Mesodermal cell (in vitro differentiated cells): ENCODE data around the gene RNF31.
A peak's percentile ranks its signal among the peaks of the same experiment; 100 is the strongest.

Experiments used
- H3K27ac ChIP-seq: 2 replicates; pipeline ENCODE4 v1.7.0; 2013; ENCODE audit warnings: mild to moderate bottlenecking, low read depth, low read length, moderate library complexity; ENCODE audit not compliant: severe bottlenecking
- H3K36me3 ChIP-seq: 2 replicates; pipeline ENCODE4 v1.7.1; 2013; ENCODE audit warnings: mild to moderate bottlenecking, low read length, moderate library complexity; ENCODE audit not compliant: control insufficient read depth, insufficient read depth
- H3K4me1 ChIP-seq: one replicate; pipeline ENCODE4 v1.7.1; 2013; ENCODE audit warnings: mild to moderate bottlenecking, low read length; ENCODE audit not compliant: insufficient read depth, control insufficient read depth, poor library complexity, severe bottlenecking
- H3K4me3 ChIP-seq: 2 replicates; pipeline ENCODE4 v1.7.0; 2013; ENCODE audit warnings: low read length, control low read depth, mild to moderate bottlenecking; ENCODE audit not compliant: insufficient read depth, poor library complexity, severe bottlenecking; ENCODE audit errors: extremely low read depth
- H3K9me3 ChIP-seq: 2 replicates; pipeline ENCODE4 v1.7.1; 2013; ENCODE audit warnings: mild to moderate bottlenecking, low read length, moderate library complexity; ENCODE audit not compliant: control insufficient read depth
- WGBS, 2 experiments: methylation state at CpG; one replicate each; pipeline ENCODE4 v1.1.5; 2013; ENCODE audit warnings: missing lambda C conversion rate in 2 of 2; ENCODE audit not compliant: insufficient coverage in 2 of 2; 5-methylcytosine and 5-hydroxymethylcytosine counted together

Gene RNF31

DNA sequence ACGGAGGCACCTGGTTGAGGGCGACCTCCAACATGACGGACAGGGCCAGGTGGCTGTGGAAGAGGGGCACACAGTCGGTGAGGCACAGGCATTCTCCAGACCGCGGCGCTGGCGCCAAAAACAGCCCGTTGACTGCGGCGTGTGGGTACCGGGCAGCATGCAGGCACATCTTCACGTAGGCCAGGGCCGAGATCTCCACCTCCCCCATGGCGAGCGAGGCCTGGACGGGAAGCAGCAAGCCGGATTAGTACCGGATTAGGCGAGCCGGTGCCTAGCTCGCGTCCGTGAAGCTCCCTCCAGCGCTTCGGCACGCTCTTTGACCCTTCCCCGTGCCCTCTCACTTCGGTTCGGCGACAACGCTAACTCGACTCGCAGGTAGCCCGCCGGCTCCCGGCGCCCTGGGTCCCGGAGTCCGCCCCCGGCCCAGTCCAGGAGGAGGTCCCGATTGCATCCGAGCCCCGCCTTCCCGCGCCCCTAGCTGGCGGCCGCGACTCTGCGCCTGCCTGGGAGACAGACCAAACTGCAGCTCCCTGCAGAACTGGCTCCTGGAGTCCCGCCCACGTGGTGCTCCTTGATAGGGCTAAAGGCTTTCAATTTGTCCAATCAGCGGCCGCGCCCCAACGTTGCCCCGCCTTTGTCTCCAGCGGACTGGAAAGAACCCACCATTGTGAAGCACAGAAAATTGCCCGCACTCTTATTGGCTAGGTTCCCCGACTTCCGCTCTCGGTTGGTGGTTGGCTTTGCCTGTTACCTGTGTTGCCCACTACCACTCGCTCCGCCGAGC, 6.0 kb upstream of the RNF31 start, which contains the start of gene EMC9:
Gene EMC9, minus strand, starts transcription at position 495 of the 784 bp plus-strand sequence. Its CDS starts 287 bp downstream, at position 208.
- Histone ChIP-seq H3K36me3 (peaks cover 38% of the 10 kb centered on the region), H3K4me1 (peaks cover 11% of the 10 kb centered on the region), H3K4me3 (peak within 1 kb of the TSS; percentile 73), H3K27ac (peak within 1 kb of the TSS; percentile 82), H3K9me3 (no peaks in the 10 kb centered on the region)
- 0% methylated on average over 64 to 65 of the region's 65 CpGs for WGBS, 2 experiments

- Histone ChIP-seq H3K36me3 (peaks cover 31% of the 10 kb centered on the region), H3K27ac (no peak overlapping the region), H3K4me3 (no peak overlapping the region), H3K9me3 (no peaks in the 10 kb centered on the region), H3K4me1 (peaks cover 9% of the 10 kb centered on the region)
- 100% methylated on average over 2 of the region's 2 CpGs for WGBS, 2 experiments
Measured at GRCh38 chr14:24143511-24143910, 3.8 kb upstream of the RNF31 start.

- Histone ChIP-seq H3K4me3 (no peak overlapping the region), H3K27ac (no peak overlapping the region), H3K36me3 (peaks cover 31% of the 10 kb centered on the region), H3K9me3 (no peaks in the 10 kb centered on the region), H3K4me1 (peaks cover 9% of the 10 kb centered on the region)
- WGBS, 2 experiments: 100% methylated on average over 1 of the region's 1 CpG; no CpG with 5 or more reads in 1 of the 2 experiments
Measured at GRCh38 chr14:24144451-24144850, 2.8 kb upstream of the RNF31 start.

GRCh38 chr14:24145219-24145618, 2.1 kb upstream of the RNF31 start:
- no peaks in the 10 kb centered on the region for H3K9me3 ChIP-seq
- no peak overlapping the region for H3K4me3 ChIP-seq
- H3K27ac ChIP-seq: no peak overlapping the region
- H3K36me3 ChIP-seq: peaks cover 35% of the 10 kb centered on the region
- WGBS, 2 experiments: 100% methylated on average over 2 of the region's 2 CpGs; no CpG with 5 or more reads in 1 of the 2 experiments
- H3K4me1 ChIP-seq: peaks cover 9% of the 10 kb centered on the region

DNA sequence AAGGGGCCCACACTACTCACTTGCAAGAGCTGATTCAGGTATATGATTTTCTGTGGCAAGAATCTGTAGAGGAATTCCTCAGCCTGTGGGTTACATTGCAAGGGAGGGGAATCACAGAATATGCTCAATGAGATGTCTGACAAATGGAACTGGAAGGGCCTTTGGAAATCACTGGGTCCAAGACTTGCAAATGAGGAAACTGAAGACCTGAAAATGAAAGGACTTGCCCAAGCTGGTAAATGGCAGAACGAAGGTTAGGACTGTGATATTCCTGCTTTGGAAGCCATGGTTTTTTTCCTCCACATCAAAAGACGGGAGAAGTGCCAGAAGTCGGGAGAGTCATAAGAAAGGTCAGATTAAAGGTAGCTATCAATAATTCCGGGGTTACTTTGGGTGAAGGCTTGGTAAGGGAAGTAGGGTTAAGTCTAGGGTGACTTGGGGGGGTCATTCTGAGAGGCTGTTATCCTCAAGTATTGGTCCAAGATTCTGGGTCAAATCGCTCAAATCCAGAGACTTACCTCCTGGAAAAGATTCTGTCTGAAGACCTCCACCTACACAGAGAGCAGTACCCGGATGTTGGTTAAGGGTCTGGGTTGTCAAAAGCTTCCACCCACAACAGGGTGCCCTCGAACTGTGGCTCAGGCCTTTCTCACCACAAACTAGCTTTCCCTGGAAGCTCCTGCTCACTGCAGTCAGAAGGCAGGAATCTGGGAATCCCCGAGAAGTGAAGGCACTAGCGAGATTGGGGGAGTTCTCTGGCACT, 1.4 kb upstream of the RNF31 start:
- peak overlapping the region; percentile 71 for H3K27ac ChIP-seq
- H3K4me3 ChIP-seq: peak overlapping the region; percentile 95
- H3K36me3 ChIP-seq: peaks cover 42% of the 10 kb centered on the region
- H3K9me3 ChIP-seq: no peaks in the 10 kb centered on the region
- H3K4me1 ChIP-seq: peaks cover 9% of the 10 kb centered on the region
- WGBS, 2 experiments: 47 to 66% methylated on average over 3 to 6 of the region's 9 CpGs

GRCh38 chr14:24146453-24146977, 783 bp upstream of the RNF31 start, which contains the start of gene PSME2:
Gene PSME2 (minus strand): TSS chr14:24146610. CDS start chr14:24146581, 29 bp downstream.
- Histone ChIP-seq H3K27ac (peak within 1 kb of the TSS; percentile 75), H3K36me3 (peaks cover 48% of the 10 kb centered on the region), H3K4me3 (peak within 1 kb of the TSS; percentile 95), H3K9me3 (no peaks in the 10 kb centered on the region), H3K4me1 (peaks cover 9% of the 10 kb centered on the region)
- WGBS, 2 experiments: 0 to 1% methylated on average over 13 to 15 of the region's 25 CpGs

- WGBS, 2 experiments: 7 to 9% methylated on average over 29 of the region's 29 CpGs
- no peaks in the 10 kb centered on the region for H3K9me3 ChIP-seq
- peak overlapping the region; percentile 95 for H3K4me3 ChIP-seq
- peak overlapping the region; percentile 24 for H3K27ac ChIP-seq
- H3K36me3 ChIP-seq: peaks cover 62% of the 10 kb centered on the region
- peaks cover 9% of the 10 kb centered on the region for H3K4me1 ChIP-seq
Measured at GRCh38 chr14:24147761-24148428, 597 bp downstream of the RNF31 start.

DNA sequence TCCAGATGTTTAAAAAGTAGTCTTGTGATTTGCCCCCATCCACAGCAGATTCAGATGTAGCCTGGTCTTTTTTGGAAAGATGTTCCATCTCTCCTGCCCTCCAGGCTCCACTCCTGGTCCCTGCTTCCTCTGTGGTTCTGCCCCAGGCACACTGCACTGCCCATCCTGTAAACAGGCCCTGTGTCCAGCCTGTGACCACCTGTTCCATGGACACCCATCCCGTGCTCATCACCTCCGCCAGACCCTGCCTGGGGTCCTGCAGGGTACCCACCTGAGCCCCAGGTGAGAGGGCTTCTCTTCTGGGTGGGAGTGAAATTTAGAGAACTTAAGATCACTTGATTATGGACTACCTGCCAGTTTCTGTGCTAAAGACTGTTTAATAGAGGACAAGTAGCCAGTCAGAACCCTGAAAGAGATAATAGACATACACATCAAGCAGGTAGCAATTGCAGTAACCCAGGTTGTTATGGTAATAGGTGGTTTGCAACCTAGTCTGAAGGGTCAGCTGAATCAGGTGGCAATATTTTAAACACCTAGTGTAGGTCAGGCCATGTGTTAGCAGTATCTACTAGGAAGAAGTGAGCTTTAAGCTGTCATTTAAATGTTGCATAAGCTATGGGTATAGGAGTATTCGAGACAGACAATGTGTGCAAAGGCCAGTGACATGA, 2.1 kb downstream of the RNF31 start:
- H3K4me3 ChIP-seq: no peak overlapping the region
- H3K9me3 ChIP-seq: no peaks in the 10 kb centered on the region
- 100% methylated on average over 1 of the region's 3 CpGs for whole genome bisulfite sequencing, 2 experiments
- H3K4me1 ChIP-seq: peaks cover 9% of the 10 kb centered on the region
- H3K36me3 ChIP-seq: peaks cover 65% of the 10 kb centered on the region
- no peak overlapping the region for H3K27ac ChIP-seq

DNA sequence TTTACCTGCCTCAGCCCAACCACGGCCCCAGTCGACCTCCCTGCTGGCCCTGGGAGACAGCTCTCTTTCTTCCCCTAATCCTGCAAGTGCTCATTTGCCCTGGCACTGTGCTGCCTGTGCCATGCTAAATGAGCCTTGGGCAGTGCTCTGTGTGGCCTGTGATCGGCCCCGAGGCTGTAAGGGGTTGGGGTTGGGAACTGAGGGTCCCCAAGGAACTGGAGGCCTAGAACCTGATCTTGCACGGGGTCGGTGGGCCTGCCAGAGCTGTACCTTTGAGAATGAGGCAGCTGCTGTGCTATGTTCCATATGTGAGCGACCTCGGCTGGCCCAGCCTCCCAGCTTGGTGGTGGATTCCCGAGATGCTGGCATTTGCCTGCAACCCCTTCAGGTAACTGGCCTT, 2.8 kb downstream of the RNF31 start:
- Histone ChIP-seq H3K36me3 (peaks cover 67% of the 10 kb centered on the region), H3K4me1 (peaks cover 9% of the 10 kb centered on the region), H3K27ac (no peak overlapping the region), H3K9me3 (no peaks in the 10 kb centered on the region), H3K4me3 (no peak overlapping the region)
- WGBS, 2 experiments: 95 to 98% methylated on average over 9 of the region's 9 CpGs

DNA sequence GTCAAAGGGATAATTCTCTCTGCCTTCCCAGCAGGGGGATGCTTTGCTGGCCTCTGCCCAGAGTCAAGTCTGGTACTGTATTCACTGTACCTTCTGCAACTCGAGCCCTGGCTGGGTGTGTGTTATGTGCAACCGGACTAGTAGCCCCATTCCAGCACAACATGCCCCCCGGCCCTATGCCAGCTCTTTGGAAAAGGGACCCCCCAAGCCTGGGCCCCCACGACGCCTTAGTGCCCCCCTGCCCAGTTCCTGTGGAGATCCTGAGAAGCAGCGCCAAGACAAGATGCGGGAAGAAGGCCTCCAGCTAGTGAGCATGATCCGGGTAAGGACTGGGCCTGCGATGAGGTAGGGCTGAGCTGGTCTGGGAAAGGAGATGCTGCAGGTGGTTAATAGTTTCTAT, 3.3 kb downstream of the RNF31 start:
- Histone ChIP-seq H3K27ac (no peak overlapping the region), H3K36me3 (peaks cover 73% of the 10 kb centered on the region), H3K4me3 (no peak overlapping the region), H3K4me1 (peaks cover 6% of the 10 kb centered on the region), H3K9me3 (no peaks in the 10 kb centered on the region)
- WGBS, 2 experiments: 96 to 100% methylated on average over 7 to 8 of the region's 9 CpGs
